GM12878 (cell line): ENCODE measurements around the gene FAM210A. TPM values are rescaled to one million over a fixed set of nuclear protein-coding genes. Genes with fewer than 3 reads are reported as not detected.

Experiments used
- CHD1 ChIP-seq: IDR thresholded peaks from 2 replicates; pipeline ENCODE4 v1.6.1; 2012; ENCODE audit warnings: low read depth, low read length, improper control_type of control experiment
- DPF2 ChIP-seq: fragments of 450-650 bp; IDR thresholded peaks from 2 replicates; pipeline ENCODE4 v1.6.1; 2017; ENCODE audit warnings: mild to moderate bottlenecking
- EP300 ChIP-seq, 2 experiments: fragments of 150-350 bp in 1 of 2; IDR thresholded peaks; 2 replicates each; pipeline ENCODE4 v1.6.1; 2011 to 2012; ENCODE audit warnings: low read depth in 2 of 2, low read length in 2 of 2, borderline replicate concordance in 1 of 2, improper control_type of control experiment in 1 of 2, inconsistent platforms in 1 of 2; ENCODE audit not compliant: control insufficient read depth in 1 of 2
- IKZF2 ChIP-seq, 2 experiments: fragments of 450-650 bp; IDR thresholded peaks; 2 replicates each; pipeline ENCODE4 v1.6.1; 2017; ENCODE audit warnings: mild to moderate bottlenecking in 2 of 2, moderate library complexity in 2 of 2
- RUNX3 ChIP-seq: IDR thresholded peaks from 2 replicates; pipeline ENCODE4 v1.6.1; 2012; ENCODE audit warnings: low read length, inconsistent platforms
- polyA plus RNA-seq, 11 experiments: library from polyadenylated mRNA; depleted of rRNA in 4 of 11; unstranded in 6 of 11; stranded (reverse) in 5 of 11; fragments of >200 nt; fragmentation: Nextera tagmentation in 4 of 11; fragmentation: Illumina TruSeq in 1 of 11; extraction: Ambion mirVana in 4 of 11; extraction: Trizol in 1 of 11; gene quantifications; 1 replicate in 1 of 11; 2 replicates in 10 of 11; pipeline versions ENCODE4 v1.2.1 to v1.2.3, GENCODE V29; 2011 to 2016; ENCODE audit warnings: inconsistent platforms in 2 of 11, missing spikeins in 2 of 11, low read depth in 1 of 11
- total RNA-seq, 4 experiments: library from RNA; depleted of rRNA in 3 of 4; stranded (reverse); fragments of >200 nt in 3 of 4; fragmentation: Illumina TruSeq in 1 of 4; extraction: Trizol in 1 of 4; gene quantifications; 2 replicates each; pipeline versions ENCODE4 v1.2.1 to v1.2.3, GENCODE V29; 2013 to 2021
- TF ChIP-seq, protein P1 (sequence below): fragments of 450-650 bp; IDR thresholded peaks from 2 replicates; pipeline ENCODE4 v1.6.1; 2018; ENCODE audit warnings: mild to moderate bottlenecking, low read depth, moderate library complexity; ENCODE audit not compliant: partially characterized antibody
- TF ChIP-seq, protein P2 (sequence below): fragments of 450-650 bp; IDR thresholded peaks from 2 replicates; pipeline ENCODE4 v1.6.1; 2017; ENCODE audit warnings: mild to moderate bottlenecking, moderate library complexity

The FAM210A gene
- total and polyA plus RNA-seq, 10 of the 15 experiments (the other 5 are each of a cell fraction or from before 2014, with no cell fraction given): 10.3 to 56.3 (median 17.7) TPM

DNA sequence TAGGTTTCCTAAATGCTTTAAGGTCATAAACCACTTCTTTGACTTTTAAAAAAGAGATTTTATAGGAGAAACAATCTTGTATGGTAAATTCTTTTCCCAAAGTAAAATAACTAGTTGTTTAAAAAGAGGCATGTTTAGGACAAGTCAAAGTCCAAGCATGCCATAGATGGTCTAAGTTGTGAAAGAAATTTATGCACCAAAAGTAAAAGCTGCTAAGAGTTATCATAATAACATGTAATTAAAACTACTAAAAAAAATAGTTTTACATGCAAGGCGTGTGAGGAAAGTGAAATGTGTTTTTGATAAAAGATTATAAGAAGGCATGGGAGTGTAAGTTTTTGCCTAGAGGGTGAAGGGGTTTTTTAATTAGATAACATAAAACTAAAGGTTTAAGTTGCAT lies 22.5 kb downstream of the FAM210A start (continued):
- TF ChIP-seq RUNX3: no peak
- no peak for TF ChIP-seq DPF2
- TF ChIP-seq, protein P1, sequence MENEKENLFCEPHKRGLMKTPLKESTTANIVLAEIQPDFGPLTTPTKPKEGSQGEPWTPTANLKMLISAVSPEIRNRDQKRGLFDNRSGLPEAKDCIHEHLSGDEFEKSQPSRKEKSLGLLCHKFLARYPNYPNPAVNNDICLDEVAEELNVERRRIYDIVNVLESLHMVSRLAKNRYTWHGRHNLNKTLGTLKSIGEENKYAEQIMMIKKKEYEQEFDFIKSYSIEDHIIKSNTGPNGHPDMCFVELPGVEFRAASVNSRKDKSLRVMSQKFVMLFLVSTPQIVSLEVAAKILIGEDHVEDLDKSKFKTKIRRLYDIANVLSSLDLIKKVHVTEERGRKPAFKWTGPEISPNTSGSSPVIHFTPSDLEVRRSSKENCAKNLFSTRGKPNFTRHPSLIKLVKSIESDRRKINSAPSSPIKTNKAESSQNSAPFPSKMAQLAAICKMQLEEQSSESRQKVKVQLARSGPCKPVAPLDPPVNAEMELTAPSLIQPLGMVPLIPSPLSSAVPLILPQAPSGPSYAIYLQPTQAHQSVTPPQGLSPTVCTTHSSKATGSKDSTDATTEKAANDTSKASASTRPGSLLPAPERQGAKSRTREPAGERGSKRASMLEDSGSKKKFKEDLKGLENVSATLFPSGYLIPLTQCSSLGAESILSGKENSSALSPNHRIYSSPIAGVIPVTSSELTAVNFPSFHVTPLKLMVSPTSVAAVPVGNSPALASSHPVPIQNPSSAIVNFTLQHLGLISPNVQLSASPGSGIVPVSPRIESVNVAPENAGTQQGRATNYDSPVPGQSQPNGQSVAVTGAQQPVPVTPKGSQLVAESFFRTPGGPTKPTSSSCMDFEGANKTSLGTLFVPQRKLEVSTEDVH: no peak
- TF ChIP-seq EP300 (IDR thresholded peaks at IDR 0.05; ENCODE audit: borderline replicate concordance in 1 of 2, control insufficient read depth in 1 of 2, low read depth in 2 of 2, low read length in 2 of 2): no peak
- no peak for TF ChIP-seq CHD1
- TF ChIP-seq, protein P2, sequence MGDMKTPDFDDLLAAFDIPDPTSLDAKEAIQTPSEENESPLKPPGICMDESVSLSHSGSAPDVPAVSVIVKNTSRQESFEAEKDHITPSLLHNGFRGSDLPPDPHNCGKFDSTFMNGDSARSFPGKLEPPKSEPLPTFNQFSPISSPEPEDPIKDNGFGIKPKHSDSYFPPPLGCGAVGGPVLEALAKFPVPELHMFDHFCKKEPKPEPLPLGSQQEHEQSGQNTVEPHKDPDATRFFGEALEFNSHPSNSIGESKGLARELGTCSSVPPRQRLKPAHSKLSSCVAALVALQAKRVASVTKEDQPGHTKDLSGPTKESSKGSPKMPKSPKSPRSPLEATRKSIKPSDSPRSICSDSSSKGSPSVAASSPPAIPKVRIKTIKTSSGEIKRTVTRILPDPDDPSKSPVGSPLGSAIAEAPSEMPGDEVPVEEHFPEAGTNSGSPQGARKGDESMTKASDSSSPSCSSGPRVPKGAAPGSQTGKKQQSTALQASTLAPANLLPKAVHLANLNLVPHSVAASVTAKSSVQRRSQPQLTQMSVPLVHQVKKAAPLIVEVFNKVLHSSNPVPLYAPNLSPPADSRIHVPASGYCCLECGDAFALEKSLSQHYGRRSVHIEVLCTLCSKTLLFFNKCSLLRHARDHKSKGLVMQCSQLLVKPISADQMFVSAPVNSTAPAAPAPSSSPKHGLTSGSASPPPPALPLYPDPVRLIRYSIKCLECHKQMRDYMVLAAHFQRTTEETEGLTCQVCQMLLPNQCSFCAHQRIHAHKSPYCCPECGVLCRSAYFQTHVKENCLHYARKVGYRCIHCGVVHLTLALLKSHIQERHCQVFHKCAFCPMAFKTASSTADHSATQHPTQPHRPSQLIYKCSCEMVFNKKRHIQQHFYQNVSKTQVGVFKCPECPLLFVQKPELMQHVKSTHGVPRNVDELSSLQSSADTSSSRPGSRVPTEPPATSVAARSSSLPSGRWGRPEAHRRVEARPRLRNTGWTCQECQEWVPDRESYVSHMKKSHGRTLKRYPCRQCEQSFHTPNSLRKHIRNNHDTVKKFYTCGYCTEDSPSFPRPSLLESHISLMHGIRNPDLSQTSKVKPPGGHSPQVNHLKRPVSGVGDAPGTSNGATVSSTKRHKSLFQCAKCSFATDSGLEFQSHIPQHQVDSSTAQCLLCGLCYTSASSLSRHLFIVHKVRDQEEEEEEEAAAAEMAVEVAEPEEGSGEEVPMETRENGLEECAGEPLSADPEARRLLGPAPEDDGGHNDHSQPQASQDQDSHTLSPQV: no peak
- TF ChIP-seq IKZF2 (IDR thresholded peaks at IDR 0.05): no peak
